SK-N-SH (cell line): Measurements from ENCODE around the gene IL6R. TPM values are rescaled to one million over a fixed set of nuclear protein-coding genes. Genes with fewer than 3 reads are reported as not detected.

Experiments used
- CTCF ChIA-PET: fragments of 300-600, 350-600 bp; formaldehyde crosslinking; extraction: SDS; loops from one replicate; lab custom pipeline; 2021; lab: Yijun Ruan, JAX
- POLR2A ChIA-PET: fragments of 350-600 bp; sonication (Branson Sonifier 250); formaldehyde crosslinking; extraction: SDS; loops from one replicate; lab custom pipeline; 2020; ENCODE audit warnings: antibody characterized with exemption, inconsistent platforms; lab: Yijun Ruan, JAX
- DNase-seq: peaks from one replicate; pipeline ENCODE4 v3.0.0; 2012
- H2AFZ ChIP-seq: fragments of 200-600 bp; sonication (generic); 2 replicates; pipeline ENCODE4 v1.8.1; 2016; ENCODE audit warnings: antibody characterized with exemption, mild to moderate bottlenecking, low read depth
- H3F3A ChIP-seq: fragments of 200-600 bp; sonication (generic); replicated peaks from 2 replicates; pipeline ENCODE3; 2016; ENCODE audit warnings: antibody characterized with exemption, mild to moderate bottlenecking; ENCODE audit not compliant: insufficient read depth
- H3K27ac ChIP-seq, 2 experiments: fragments of 200-500 bp in 1 of 2; fragments of 200-600 bp in 1 of 2; sonication (Bioruptor generic) in 1 of 2; sonication (generic), shearing (Covaris generic) in 1 of 2; 2 replicates each; pipeline versions ENCODE4 v1.5.1 to v1.6.1; 2014 to 2016; ENCODE audit warnings: low read depth in 2 of 2, inconsistent platforms in 1 of 2, low read length in 1 of 2, mild to moderate bottlenecking in 1 of 2, mixed read lengths in 1 of 2
- H3K27me3 ChIP-seq: fragments of 200-600 bp; sonication (generic), shearing (Covaris generic); 2 replicates; pipeline ENCODE4 v1.6.1; 2016; ENCODE audit warnings: mixed run types; ENCODE audit not compliant: insufficient read depth
- H3K36me3 ChIP-seq, 2 experiments: fragments of 200-500 bp in 1 of 2; fragments of 200-600 bp in 1 of 2; sonication (Bioruptor generic) in 1 of 2; sonication (generic) in 1 of 2; replicated peaks in 1 of 2; 2 replicates each; pipeline versions ENCODE3 to v1.5.1; 2014 to 2016; ENCODE audit warnings: low read length in 1 of 2, mild to moderate bottlenecking in 1 of 2; ENCODE audit not compliant: insufficient read depth in 2 of 2, control insufficient read depth in 1 of 2
- H3K4me1 ChIP-seq, 2 experiments: fragments of 200-500 bp in 1 of 2; fragments of 200-600 bp in 1 of 2; sonication (Bioruptor generic) in 1 of 2; sonication (generic), shearing (Covaris generic) in 1 of 2; 2 replicates each; pipeline versions ENCODE4 v1.5.1 to v1.6.1; 2014 to 2016; ENCODE audit warnings: low read depth in 1 of 2, low read length in 1 of 2, mixed run types in 1 of 2; ENCODE audit not compliant: insufficient read depth in 2 of 2, control insufficient read depth in 1 of 2
- H3K4me2 ChIP-seq: fragments of 200-600 bp; sonication (generic), shearing (Covaris generic); 2 replicates; pipeline ENCODE4 v1.6.1; 2017; ENCODE audit warnings: mixed run types
- H3K4me3 ChIP-seq, 2 experiments: fragments of 200-500 bp in 1 of 2; fragments of 200-600 bp in 1 of 2; sonication (Bioruptor generic) in 1 of 2; sonication (generic), shearing (Covaris generic) in 1 of 2; 2 replicates each; pipeline versions ENCODE4 v1.5.1 to v1.8.1; 2014 to 2016; ENCODE audit warnings: low read depth in 2 of 2, inconsistent platforms in 1 of 2, low read length in 1 of 2, mild to moderate bottlenecking in 1 of 2, mixed read lengths in 1 of 2, moderate library complexity in 1 of 2
- H3K79me2 ChIP-seq: fragments of 200-600 bp; sonication (generic); 2 replicates; pipeline ENCODE4 v1.8.1; 2017; ENCODE audit warnings: mild to moderate bottlenecking; ENCODE audit not compliant: insufficient read depth
- H3K9ac ChIP-seq: fragments of 200-600 bp; sonication (generic); 2 replicates; pipeline ENCODE4 v1.6.1; 2017; ENCODE audit warnings: mixed run types
- H3K9me2 ChIP-seq: fragments of 200-600 bp; sonication (generic); 2 replicates; pipeline ENCODE4 v1.6.1; 2017; ENCODE audit warnings: mixed run types
- H3K9me3 ChIP-seq: fragments of 200-600 bp; sonication (generic); 2 replicates; pipeline ENCODE4 v1.6.1; 2017; ENCODE audit warnings: mixed run types, mild to moderate bottlenecking, moderate library complexity
- H4K20me1 ChIP-seq: fragments of 200-600 bp; sonication (generic); 2 replicates; pipeline ENCODE4 v1.6.1; 2017; ENCODE audit warnings: mild to moderate bottlenecking, mixed run types; ENCODE audit not compliant: insufficient read depth
- ELF1 ChIP-seq: IDR thresholded peaks from 2 replicates; pipeline ENCODE4 v1.4.0; 2012
- FOXM1 ChIP-seq: IDR thresholded peaks from 2 replicates; pipeline ENCODE4 v1.4.0; 2012; ENCODE audit warnings: low read depth, mild to moderate bottlenecking
- GATA2 ChIP-seq: sonication (generic); formaldehyde crosslinking; IDR thresholded peaks from 2 replicates; pipeline ENCODE4 v1.5.0; 2020; ENCODE audit warnings: mild to moderate bottlenecking, missing genetic modification reagents
- MEF2A ChIP-seq: IDR thresholded peaks from 2 replicates; pipeline ENCODE4 v1.4.0; 2012; ENCODE audit warnings: low read depth, borderline replicate concordance
- NFIC ChIP-seq: IDR thresholded peaks from 2 replicates; pipeline ENCODE4 v1.4.0; 2012; ENCODE audit warnings: borderline replicate concordance
- RCOR1 ChIP-seq: fragments of 150-350 bp; IDR thresholded peaks from 2 replicates; pipeline ENCODE4 v1.6.1; 2017; ENCODE audit warnings: antibody characterized with exemption, low read length
- TCF12 ChIP-seq: IDR thresholded peaks from 2 replicates; pipeline ENCODE4 v1.4.0; 2012
- WGBS: methylation state at CpG from one replicate; pipeline ENCODE4 v1.1.6; 2017; ENCODE audit warnings: low lambda C conversion rate; 5-methylcytosine and 5-hydroxymethylcytosine counted together
- polyA plus RNA-seq, 3 experiments: library from polyadenylated mRNA; depleted of rRNA; stranded (reverse); fragments of >200 nt; gene quantifications; 2 replicates each; pipeline ENCODE4 v1.2.3, GENCODE V29; 2012
- TF ChIP-seq, protein P1 (sequence below): IDR thresholded peaks from 2 replicates; pipeline ENCODE4; 2012

IL6R gene
- polyA plus RNA-seq, 1 of the 3 experiments (the other 2 are of a cell fraction): 2.8 TPM

- H3K9ac ChIP-seq: no peak overlapping the region
- TF ChIP-seq, protein P1, sequence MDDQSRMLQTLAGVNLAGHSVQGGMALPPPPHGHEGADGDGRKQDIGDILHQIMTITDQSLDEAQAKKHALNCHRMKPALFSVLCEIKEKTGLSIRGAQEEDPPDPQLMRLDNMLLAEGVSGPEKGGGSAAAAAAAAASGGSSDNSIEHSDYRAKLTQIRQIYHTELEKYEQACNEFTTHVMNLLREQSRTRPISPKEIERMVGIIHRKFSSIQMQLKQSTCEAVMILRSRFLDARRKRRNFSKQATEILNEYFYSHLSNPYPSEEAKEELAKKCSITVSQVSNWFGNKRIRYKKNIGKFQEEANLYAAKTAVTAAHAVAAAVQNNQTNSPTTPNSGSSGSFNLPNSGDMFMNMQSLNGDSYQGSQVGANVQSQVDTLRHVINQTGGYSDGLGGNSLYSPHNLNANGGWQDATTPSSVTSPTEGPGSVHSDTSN: peak; percentile 38
- TF ChIP-seq TCF12: peak; percentile 25; the same call in 1 of the 2 replicates
- no peak for TF ChIP-seq GATA2 (CRISPR knock-in tag)
- H2AFZ ChIP-seq: no peak overlapping the region
- no peaks in the 10 kb centered on the region for H3K79me2 ChIP-seq
- H3K4me3 ChIP-seq: no peak overlapping the region
- H3K4me2 ChIP-seq: no peak overlapping the region
- no peaks in the 10 kb centered on the region for H4K20me1 ChIP-seq
- H3F3A ChIP-seq: peaks cover 10% of the 10 kb centered on the region
- H3K36me3 ChIP-seq: no peaks in the 10 kb centered on the region
- ChIA-PET CTCF (interaction anchor here (1.0 to 1.5 kb wide), 3 partner anchors 11 to 24 kb away, joined by 3 read pairs; no protein-coding TSS in a partner anchor), POLR2A (no interaction called here)
- DNase-seq: no peak
- 78% methylated on average over 10 of the region's 10 CpGs for WGBS
- peaks cover 0 to 12% of the 10 kb centered on the region in 2 experiments; a peak in 1 of 4 replicates for H3K4me1 ChIP-seq
- H3K27ac ChIP-seq: 0 out of 4 replicates have a peak overlapping the region, but pooled peaks of 1 of the 2 experiments have one; percentile 1
- H3K27me3 ChIP-seq: no peaks in the 10 kb centered on the region
- no peaks in the 10 kb centered on the region for H3K9me3 ChIP-seq
- no peaks in the 10 kb centered on the region for H3K9me2 ChIP-seq
Measured at GRCh38 chr1:154431586-154432373, 26.6 kb downstream of the IL6R start.

- ChIA-PET POLR2A (no interaction called here), CTCF (no interaction called here)
- Histone ChIP-seq H3K4me2 (no peak overlapping the region), H3K9ac (no peak overlapping the region), H3K27me3 (no peaks in the 10 kb centered on the region), H3K9me2 (no peaks in the 10 kb centered on the region), H3K27ac (no peak overlapping the region), H3K36me3 (no peaks in the 10 kb centered on the region), H2AFZ (no peak overlapping the region), H3K4me3 (no peak overlapping the region), H3F3A (peaks cover 10% of the 10 kb centered on the region), H3K4me1 (peaks cover 0 to 3% of the 10 kb centered on the region in 2 experiments; a peak in 1 of 4 replicates), H3K79me2 (no peaks in the 10 kb centered on the region), H3K9me3 (no peaks in the 10 kb centered on the region), H4K20me1 (no peaks in the 10 kb centered on the region)
- TF ChIP-seq FOXM1: no peak
- TF ChIP-seq NFIC: no peak
- no peak for TF ChIP-seq ELF1
- TF ChIP-seq MEF2A: no peak
- TF ChIP-seq RCOR1: no peak
- DNase-seq: no peak
- WGBS: 95% methylated on average over 5 of the region's 9 CpGs
Measured at GRCh38 chr1:154433161-154433764, 28.1 kb downstream of the IL6R start.
